ENCODE results near the gene CDKN1C. TPM values are rescaled to one million over a fixed set of nuclear protein-coding genes. Genes with fewer than 3 reads are reported as not detected.

Gene CDKN1C
- polyA plus RNA-seq, 1 donor from 2014 or later = 36.7 TPM

DNA sequence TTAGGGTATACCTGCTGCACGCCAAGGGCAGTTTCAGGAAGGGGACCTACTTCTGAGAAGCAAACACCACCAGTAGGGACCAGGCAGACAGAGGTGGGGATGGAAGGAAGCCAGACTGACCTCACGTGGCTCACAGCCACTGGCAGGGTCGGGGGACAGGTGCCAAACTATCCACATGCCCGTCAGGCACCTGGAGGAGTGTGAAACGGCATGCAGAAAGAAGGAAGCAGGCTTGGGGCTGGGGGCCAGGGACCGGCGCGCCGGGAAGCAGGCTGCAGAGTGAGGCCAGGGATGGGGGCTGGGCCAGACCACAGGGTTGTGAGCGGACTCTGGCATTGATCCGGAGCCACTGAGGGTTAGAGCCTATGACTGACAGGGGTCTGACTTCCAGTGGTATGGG, 47.5 kb downstream of the CDKN1C start:
- Histone ChIP-seq H2AFZ (ENCODE audit: low read depth, low read length) (no peak overlapping the region), H3F3A (ENCODE audit: insufficient read depth, low read length, poor library complexity, severe bottlenecking) (no peaks in the 10 kb centered on the region), H3K9me2 (ENCODE audit: insufficient read depth, low read length) (no peaks in the 10 kb centered on the region), H3K9ac (ENCODE audit: low read length) (no peak overlapping the region), H3K27ac (ENCODE audit: low read length) (no peak overlapping the region), H3K9me3 (ENCODE audit: low read length) (no peaks in the 10 kb centered on the region), H3K27me3 (ENCODE audit: insufficient read depth, low read depth, low read length) (no peaks in the 10 kb centered on the region), H3K36me3 (ENCODE audit: insufficient read depth, low read length) (no peaks in the 10 kb centered on the region), H4K20me1 (ENCODE audit: insufficient read depth) (no peaks in the 10 kb centered on the region), H3K4me3 (ENCODE audit: low read length) (no peak overlapping the region), H3K79me2 (replicated peaks; ENCODE audit: insufficient read depth, low read length) (no peaks in the 10 kb centered on the region), H3K4me2 (ENCODE audit: low read length) (no peak overlapping the region)
- TF ChIP-seq SMC3 (conservative IDR thresholded peaks at IDR 0.05; ENCODE audit: poor library complexity) = no peak

DNA sequence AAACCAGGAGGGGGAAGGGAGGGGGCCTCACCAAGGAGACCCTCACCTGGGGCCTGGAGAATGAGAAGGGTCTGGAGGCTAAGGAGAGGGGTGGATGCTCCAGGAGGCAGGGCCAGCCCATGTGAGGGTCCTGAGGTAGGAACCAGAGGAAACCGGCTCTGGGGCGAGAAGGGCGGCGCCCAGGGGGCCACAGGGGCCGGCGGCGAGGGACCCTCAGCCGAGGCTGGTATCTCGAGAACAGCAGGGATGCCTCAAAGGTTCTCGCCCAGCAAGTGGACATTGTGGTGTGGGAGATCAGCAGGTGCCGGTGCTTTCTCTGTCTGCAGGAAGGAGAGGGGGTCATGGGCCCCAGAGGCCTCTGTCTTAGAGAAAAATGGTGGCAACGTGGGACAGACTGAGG, 47.9 kb downstream of the CDKN1C start:
- Histone ChIP-seq H2AFZ (ENCODE audit: low read depth, low read length) (no peak overlapping the region), H3K9ac (ENCODE audit: low read length) (no peak overlapping the region), H3K4me3 (ENCODE audit: low read length) (no peak overlapping the region), H3F3A (ENCODE audit: insufficient read depth, low read length, poor library complexity, severe bottlenecking) (no peaks in the 10 kb centered on the region), H4K20me1 (ENCODE audit: insufficient read depth) (no peaks in the 10 kb centered on the region), H3K27ac (ENCODE audit: low read length) (no peak overlapping the region), H3K27me3 (ENCODE audit: insufficient read depth, low read depth, low read length) (no peaks in the 10 kb centered on the region), H3K4me2 (ENCODE audit: low read length) (no peak overlapping the region), H3K79me2 (replicated peaks; ENCODE audit: insufficient read depth, low read length) (no peaks in the 10 kb centered on the region), H3K9me2 (ENCODE audit: insufficient read depth, low read length) (no peaks in the 10 kb centered on the region), H3K36me3 (ENCODE audit: insufficient read depth, low read length) (no peaks in the 10 kb centered on the region), H3K9me3 (ENCODE audit: low read length) (no peaks in the 10 kb centered on the region)
- TF ChIP-seq, protein P1, sequence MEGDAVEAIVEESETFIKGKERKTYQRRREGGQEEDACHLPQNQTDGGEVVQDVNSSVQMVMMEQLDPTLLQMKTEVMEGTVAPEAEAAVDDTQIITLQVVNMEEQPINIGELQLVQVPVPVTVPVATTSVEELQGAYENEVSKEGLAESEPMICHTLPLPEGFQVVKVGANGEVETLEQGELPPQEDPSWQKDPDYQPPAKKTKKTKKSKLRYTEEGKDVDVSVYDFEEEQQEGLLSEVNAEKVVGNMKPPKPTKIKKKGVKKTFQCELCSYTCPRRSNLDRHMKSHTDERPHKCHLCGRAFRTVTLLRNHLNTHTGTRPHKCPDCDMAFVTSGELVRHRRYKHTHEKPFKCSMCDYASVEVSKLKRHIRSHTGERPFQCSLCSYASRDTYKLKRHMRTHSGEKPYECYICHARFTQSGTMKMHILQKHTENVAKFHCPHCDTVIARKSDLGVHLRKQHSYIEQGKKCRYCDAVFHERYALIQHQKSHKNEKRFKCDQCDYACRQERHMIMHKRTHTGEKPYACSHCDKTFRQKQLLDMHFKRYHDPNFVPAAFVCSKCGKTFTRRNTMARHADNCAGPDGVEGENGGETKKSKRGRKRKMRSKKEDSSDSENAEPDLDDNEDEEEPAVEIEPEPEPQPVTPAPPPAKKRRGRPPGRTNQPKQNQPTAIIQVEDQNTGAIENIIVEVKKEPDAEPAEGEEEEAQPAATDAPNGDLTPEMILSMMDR (IDR thresholded peaks at IDR 0.05; ENCODE audit: poor library complexity, severe bottlenecking) = no peak
- TF ChIP-seq MXI1 (conservative IDR thresholded peaks at IDR 0.05; ENCODE audit: poor library complexity, severe bottlenecking) (no peak), RAD21 (conservative IDR thresholded peaks at IDR 0.05) (no peak), SMC3 (conservative IDR thresholded peaks at IDR 0.05; ENCODE audit: poor library complexity) (no peak), EZH2 (IDR thresholded peaks at IDR 0.05; ENCODE audit: borderline replicate concordance, insufficient read depth, low read length, poor library complexity, severe bottlenecking) (no peak), POLR2AphosphoS5 (IDR thresholded peaks at IDR 0.05) (no peak), TAF1 (IDR thresholded peaks at IDR 0.05; ENCODE audit: low read depth) (no peak), EP300 (conservative IDR thresholded peaks at IDR 0.05; ENCODE audit: poor library complexity, severe bottlenecking) (no peak)
- TF ChIP-seq, protein P2, sequence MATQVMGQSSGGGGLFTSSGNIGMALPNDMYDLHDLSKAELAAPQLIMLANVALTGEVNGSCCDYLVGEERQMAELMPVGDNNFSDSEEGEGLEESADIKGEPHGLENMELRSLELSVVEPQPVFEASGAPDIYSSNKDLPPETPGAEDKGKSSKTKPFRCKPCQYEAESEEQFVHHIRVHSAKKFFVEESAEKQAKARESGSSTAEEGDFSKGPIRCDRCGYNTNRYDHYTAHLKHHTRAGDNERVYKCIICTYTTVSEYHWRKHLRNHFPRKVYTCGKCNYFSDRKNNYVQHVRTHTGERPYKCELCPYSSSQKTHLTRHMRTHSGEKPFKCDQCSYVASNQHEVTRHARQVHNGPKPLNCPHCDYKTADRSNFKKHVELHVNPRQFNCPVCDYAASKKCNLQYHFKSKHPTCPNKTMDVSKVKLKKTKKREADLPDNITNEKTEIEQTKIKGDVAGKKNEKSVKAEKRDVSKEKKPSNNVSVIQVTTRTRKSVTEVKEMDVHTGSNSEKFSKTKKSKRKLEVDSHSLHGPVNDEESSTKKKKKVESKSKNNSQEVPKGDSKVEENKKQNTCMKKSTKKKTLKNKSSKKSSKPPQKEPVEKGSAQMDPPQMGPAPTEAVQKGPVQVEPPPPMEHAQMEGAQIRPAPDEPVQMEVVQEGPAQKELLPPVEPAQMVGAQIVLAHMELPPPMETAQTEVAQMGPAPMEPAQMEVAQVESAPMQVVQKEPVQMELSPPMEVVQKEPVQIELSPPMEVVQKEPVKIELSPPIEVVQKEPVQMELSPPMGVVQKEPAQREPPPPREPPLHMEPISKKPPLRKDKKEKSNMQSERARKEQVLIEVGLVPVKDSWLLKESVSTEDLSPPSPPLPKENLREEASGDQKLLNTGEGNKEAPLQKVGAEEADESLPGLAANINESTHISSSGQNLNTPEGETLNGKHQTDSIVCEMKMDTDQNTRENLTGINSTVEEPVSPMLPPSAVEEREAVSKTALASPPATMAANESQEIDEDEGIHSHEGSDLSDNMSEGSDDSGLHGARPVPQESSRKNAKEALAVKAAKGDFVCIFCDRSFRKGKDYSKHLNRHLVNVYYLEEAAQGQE (IDR thresholded peaks at IDR 0.05; ENCODE audit: borderline replicate concordance) = no peak

DNA sequence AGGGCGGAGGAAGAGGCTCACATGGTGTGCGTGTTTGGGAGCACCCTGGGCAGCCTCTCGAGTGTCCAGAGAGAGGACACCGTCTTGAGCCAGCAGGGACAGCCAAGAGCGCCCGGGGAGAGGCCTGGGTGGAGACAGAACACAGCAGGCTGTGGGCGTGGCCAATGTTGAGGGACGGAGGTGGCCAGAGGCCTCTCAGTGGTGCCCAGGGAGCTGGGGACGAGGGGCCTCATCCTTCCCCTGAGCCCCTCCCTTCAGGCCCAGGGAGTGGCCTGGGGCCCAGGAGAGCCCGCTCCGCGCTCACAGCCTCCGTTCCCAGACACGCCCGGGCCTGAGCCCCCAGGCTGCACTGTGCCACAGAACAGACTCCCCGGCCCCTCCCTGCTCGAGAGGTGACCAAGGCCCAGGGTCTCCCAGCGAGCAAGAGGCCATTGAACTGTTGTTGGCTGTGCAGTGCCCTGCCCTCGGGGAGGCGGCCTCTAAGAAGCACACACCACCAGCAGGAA, 48.4 kb downstream of the CDKN1C start:
- no peak overlapping the region for H3K9ac ChIP-seq (ENCODE audit: low read length)
- no peaks in the 10 kb centered on the region for H3K9me3 ChIP-seq (ENCODE audit: low read length)
- H3K27me3 ChIP-seq (ENCODE audit: insufficient read depth, low read depth, low read length) = no peaks in the 10 kb centered on the region
- no peaks in the 10 kb centered on the region for H3F3A ChIP-seq (ENCODE audit: insufficient read depth, low read length, poor library complexity, severe bottlenecking)
- no peaks in the 10 kb centered on the region for H3K79me2 ChIP-seq (replicated peaks; ENCODE audit: insufficient read depth, low read length)
- TF ChIP-seq EP300 (conservative IDR thresholded peaks at IDR 0.05; ENCODE audit: poor library complexity, severe bottlenecking) = no peak
- no peak overlapping the region for H3K27ac ChIP-seq (ENCODE audit: low read length)
- H3K4me3 ChIP-seq (ENCODE audit: low read length) = no peak overlapping the region
- H4K20me1 ChIP-seq (ENCODE audit: insufficient read depth) = no peaks in the 10 kb centered on the region
- H3K4me2 ChIP-seq (ENCODE audit: low read length) = no peak overlapping the region
- H2AFZ ChIP-seq (ENCODE audit: low read depth, low read length) = no peak overlapping the region
- H3K9me2 ChIP-seq (ENCODE audit: insufficient read depth, low read length) = no peaks in the 10 kb centered on the region
- no peaks in the 10 kb centered on the region for H3K36me3 ChIP-seq (ENCODE audit: insufficient read depth, low read length)

Data from neural cell (in vitro differentiated cells).